Activated B cell treated with CpG ODN at 0.5 μM for 24 hours (primary cell): ENCODE measurements around the gene PTH1R. TPM values are rescaled to one million over a fixed set of nuclear protein-coding genes. Genes with fewer than 3 reads are reported as not detected.

Experiments
- ATAC-seq: fragments of 200-7000 bp; cut with Tn5 transposase; one replicate; pipeline ENCODE4 v1.10.0; 2021; ENCODE audit warnings: low read depth, mild to moderate bottlenecking, moderate library complexity
- CTCF ChIA-PET: fragments of 350-600 bp; sonication (Branson Sonifier 250); formaldehyde crosslinking; loops from one replicate; lab custom pipeline; 2021; ENCODE audit warnings: antibody characterized with exemption; lab: Charles Lee
- POLR2A ChIA-PET: fragments of 350-600 bp; sonication (Branson Sonifier 250); formaldehyde crosslinking; loops from one replicate; lab custom pipeline; 2021; ENCODE audit warnings: antibody characterized with exemption; lab: Charles Lee
- DNase-seq: peaks from one replicate; pipeline ENCODE4 v3.0.0; 2022
- H3K27ac Mint-ChIP-seq: one replicate; pipeline ENCODE4 v1.8.0; 2020; ENCODE audit warnings: mixed read lengths
- H3K27me3 Mint-ChIP-seq: one replicate; pipeline ENCODE4 v1.8.0; 2021; ENCODE audit warnings: mixed read lengths
- H3K36me3 Mint-ChIP-seq: one replicate; pipeline ENCODE4 v1.8.0; 2021; ENCODE audit warnings: low read depth, mixed read lengths
- H3K4me1 Mint-ChIP-seq: one replicate; pipeline ENCODE4 v1.8.0; 2021; ENCODE audit warnings: mixed read lengths
- H3K4me3 Mint-ChIP-seq: one replicate; pipeline ENCODE4 v1.8.0; 2020; ENCODE audit warnings: mild to moderate bottlenecking, mixed read lengths
- H3K9me3 Mint-ChIP-seq: one replicate; pipeline ENCODE4 v1.8.0; 2020; ENCODE audit warnings: mixed read lengths
- intact Hi-C: fragments of 100-400 bp; cut with micrococcal nuclease; formaldehyde crosslinking; loops from one replicate; pipeline ENCODE4 v1.15.1; 2024
- total RNA-seq: library from RNA; stranded (reverse); gene quantifications from 2 replicates; pipeline ENCODE4 v1.2.3, GENCODE V29; 2022
- TF ChIP-seq, protein P1 (sequence below): fragments of 200-600 bp; IDR thresholded peaks from one replicate; pipeline ENCODE4 v1.8.0; 2022; ENCODE audit warnings: antibody characterized with exemption, mild to moderate bottlenecking

PTH1R gene
- total RNA-seq, 1 donor from 2014 or later, result not detected

DNA sequence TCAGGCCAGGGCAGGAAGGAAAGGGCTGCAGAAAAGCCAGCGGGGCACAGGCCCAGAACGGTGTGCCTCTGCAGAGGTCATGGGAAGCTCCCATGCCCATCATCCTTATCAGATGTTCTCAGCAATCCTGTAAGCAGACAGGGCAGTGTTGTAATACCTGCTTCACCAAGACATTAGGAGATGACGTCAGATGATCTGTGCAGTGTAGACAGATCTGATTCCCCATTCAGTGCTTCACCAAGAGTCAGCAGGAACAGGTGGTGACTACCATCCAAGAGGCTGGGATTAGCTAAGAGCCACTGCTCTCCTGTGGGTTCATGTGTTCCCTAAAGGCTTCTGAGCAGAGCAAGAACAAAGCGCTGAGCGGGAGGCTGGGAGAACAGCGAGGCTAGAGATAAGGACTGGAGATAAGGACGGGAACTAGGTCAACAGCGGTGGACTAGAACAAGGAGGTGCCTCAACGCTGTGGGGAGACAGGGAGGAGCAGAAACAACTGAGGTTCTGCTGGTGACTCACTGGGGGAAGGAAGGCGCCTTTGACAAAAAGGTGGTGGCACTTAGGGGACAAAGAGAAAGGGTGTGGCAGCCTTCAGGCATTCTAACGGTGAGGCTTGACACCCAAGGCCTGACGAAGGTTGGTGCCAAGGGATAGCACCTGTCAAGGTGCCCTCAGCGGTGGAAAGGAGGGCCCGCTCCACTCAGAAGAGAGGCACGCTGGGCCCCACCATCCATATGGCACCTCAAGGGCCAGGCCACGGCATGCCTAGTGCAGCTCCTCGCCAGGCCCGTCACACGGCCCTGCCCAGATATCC lies 70.7 kb downstream of the PTH1R start:
- TF ChIP-seq, protein P1, sequence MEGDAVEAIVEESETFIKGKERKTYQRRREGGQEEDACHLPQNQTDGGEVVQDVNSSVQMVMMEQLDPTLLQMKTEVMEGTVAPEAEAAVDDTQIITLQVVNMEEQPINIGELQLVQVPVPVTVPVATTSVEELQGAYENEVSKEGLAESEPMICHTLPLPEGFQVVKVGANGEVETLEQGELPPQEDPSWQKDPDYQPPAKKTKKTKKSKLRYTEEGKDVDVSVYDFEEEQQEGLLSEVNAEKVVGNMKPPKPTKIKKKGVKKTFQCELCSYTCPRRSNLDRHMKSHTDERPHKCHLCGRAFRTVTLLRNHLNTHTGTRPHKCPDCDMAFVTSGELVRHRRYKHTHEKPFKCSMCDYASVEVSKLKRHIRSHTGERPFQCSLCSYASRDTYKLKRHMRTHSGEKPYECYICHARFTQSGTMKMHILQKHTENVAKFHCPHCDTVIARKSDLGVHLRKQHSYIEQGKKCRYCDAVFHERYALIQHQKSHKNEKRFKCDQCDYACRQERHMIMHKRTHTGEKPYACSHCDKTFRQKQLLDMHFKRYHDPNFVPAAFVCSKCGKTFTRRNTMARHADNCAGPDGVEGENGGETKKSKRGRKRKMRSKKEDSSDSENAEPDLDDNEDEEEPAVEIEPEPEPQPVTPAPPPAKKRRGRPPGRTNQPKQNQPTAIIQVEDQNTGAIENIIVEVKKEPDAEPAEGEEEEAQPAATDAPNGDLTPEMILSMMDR, result no peak
- peak overlapping the region; percentile 11 for H3K4me3 Mint-ChIP-seq
- H3K9me3 Mint-ChIP-seq, result no peaks in the 10 kb centered on the region
- POLR2A ChIA-PET, result interaction anchor here (1.0 to 2.4 kb wide), 3 partner anchors 12 to 31 kb away, joined by 4 to 12 read pairs (median 4); partner anchors contain the start of gene NBEAL2
- no peaks in the 10 kb centered on the region for H3K27me3 Mint-ChIP-seq
- H3K4me1 Mint-ChIP-seq, result peaks cover 90% of the 10 kb centered on the region
- intact Hi-C loops, result no loop called here
- DNase-seq, result no peak
- peak overlapping the region; percentile 66 for H3K27ac Mint-ChIP-seq
- H3K36me3 Mint-ChIP-seq, result peaks cover 49% of the 10 kb centered on the region
- CTCF ChIA-PET, result interaction anchor here (0.9 to 1.3 kb wide), 3 partner anchors 13 to 53 kb away, joined by 3 read pairs; no protein-coding TSS in a partner anchor
- no peak for ATAC-seq

DNA sequence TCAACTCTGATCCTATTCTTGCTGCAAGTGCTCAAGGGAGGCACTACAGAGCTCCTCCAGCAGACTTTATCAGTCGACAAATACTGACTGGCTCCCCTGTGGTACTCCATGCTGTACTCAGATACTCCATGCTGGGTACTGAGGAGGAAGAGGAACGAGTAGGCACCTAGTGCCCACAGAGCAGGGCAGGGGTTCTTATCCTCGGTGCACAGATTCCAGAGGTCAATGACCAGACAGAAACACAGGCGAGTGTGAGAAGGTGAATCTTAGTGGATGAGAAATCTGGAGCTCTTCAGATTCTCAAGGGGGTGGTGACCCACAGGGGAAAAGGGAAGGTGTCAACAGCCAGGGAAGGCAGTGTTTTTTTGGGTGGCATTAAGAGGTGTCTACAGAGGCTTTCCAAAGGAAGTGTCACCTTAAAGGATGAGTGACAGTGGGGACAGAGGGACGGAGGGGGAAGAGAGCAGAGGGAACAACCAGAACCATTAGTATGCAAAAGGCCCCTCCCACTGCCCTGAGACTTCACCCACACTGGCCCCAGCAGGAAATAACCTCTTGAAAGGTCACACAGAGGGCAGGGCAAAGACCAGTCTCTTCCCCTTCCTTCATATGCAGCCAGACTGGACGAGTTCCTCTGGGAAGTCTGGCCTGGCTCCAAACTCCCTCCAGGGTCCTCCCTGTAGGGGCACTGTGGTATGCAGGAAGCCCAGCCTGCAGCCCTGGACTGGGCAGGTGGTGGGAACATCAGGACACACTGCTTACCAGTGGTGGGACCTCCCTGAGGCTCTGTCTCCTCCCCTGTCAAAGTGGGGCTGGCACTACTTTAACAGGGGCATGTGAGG lies 71.5 kb downstream of the PTH1R start:
- POLR2A ChIA-PET, result interaction anchor here (1.0 to 2.4 kb wide), 2 partner anchors 19 to 30 kb away, joined by 4 to 12 read pairs; partner anchors contain the start of gene NBEAL2
- ATAC-seq (no peak), DNase-seq (no peak)
- intact Hi-C loops, result no loop called here
- TF ChIP-seq, protein P1, result no peak
- Mint-ChIP-seq H3K4me3 (peak overlapping the region; percentile 11), H3K4me1 (peaks cover 90% of the 10 kb centered on the region), H3K9me3 (no peaks in the 10 kb centered on the region), H3K36me3 (peaks cover 44% of the 10 kb centered on the region), H3K27ac (peak overlapping the region; percentile 64), H3K27me3 (no peaks in the 10 kb centered on the region)
- CTCF ChIA-PET, result interaction anchor here (1.2 kb wide), 1 partner anchor 54 kb away, joined by 3 read pairs; no protein-coding TSS in a partner anchor

DNA sequence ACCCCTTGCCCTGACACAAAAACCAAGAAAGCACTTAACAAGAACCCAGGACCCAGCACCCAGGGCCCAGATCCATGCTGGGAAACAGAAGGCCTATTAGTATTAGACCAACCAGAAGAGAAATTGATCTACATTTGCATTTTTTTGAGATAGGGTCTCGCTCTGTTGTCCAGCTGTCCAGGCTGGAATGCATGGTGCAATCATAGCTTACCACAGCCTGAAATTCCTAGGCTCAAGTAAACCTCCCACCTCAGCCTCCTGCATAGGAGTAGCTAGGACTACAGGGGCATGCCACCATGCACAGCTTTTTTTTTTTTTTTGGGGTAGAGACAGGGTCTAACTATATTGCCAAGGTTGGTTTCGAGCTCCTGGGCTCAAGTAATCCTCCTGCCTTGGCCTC lies 72.7 kb downstream of the PTH1R start:
- intact Hi-C loops, result no loop called here
- ChIA-PET CTCF (no interaction called here), POLR2A (interaction anchor here (0.5 to 2.4 kb wide), 3 partner anchors 20 to 28 kb away, joined by 3 to 12 read pairs (median 8); no protein-coding TSS in a partner anchor)
- Mint-ChIP-seq H3K9me3 (no peaks in the 10 kb centered on the region), H3K27ac (no peak overlapping the region), H3K36me3 (peaks cover 35% of the 10 kb centered on the region), H3K27me3 (no peaks in the 10 kb centered on the region), H3K4me1 (peaks cover 90% of the 10 kb centered on the region), H3K4me3 (peak overlapping the region; percentile 12)
- TF ChIP-seq, protein P1, result no peak
- ATAC-seq (no peak), DNase-seq (no peak)

DNA sequence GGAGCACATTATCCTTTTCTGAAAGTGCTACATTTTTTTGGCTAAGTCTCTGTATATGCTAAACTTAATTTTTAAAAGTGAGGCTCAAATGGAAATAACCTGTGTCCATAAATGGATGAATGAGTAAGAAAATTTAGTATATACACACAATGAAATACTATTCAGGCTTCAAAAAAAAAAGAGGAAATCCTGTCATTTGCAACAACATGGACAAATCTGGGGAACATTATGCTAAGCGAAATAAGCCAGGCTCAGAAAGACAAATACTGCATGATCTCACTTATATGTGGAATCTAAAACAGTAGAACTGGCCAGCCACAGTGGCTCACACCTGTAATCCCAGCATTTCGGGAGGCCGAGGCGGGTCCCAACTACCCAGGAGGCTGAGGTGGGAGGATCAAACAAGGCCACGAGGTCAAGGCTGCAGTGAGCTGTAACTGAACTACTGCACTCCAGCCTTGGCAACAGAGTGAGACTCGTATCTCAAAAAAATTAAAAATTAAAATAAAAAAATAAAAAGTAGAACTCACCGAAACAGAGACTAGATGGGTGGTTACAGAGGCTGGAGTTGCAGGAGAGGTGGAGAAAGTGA lies 73.2 kb downstream of the PTH1R start:
- CTCF ChIA-PET, result no interaction called here
- Mint-ChIP-seq H3K4me3 (no peak overlapping the region), H3K9me3 (no peaks in the 10 kb centered on the region), H3K27me3 (no peaks in the 10 kb centered on the region), H3K27ac (peak overlapping the region; percentile 73), H3K4me1 (peaks cover 90% of the 10 kb centered on the region), H3K36me3 (peaks cover 32% of the 10 kb centered on the region)
- POLR2A ChIA-PET, result interaction anchor here (1.6 kb wide), 1 partner anchor 23 kb away, joined by 8 read pairs; no protein-coding TSS in a partner anchor
- DNase-seq (no peak), ATAC-seq (no peak)
- intact Hi-C loops, result no loop called here
- TF ChIP-seq, protein P1, result no peak
